ENCODE results near the gene PPP1R9A.
"Not testable (repeated sequence)": the region's sequence is repeated elsewhere in the genome, so short reads cannot be mapped to it uniquely, and the experiment has no call there.

The PPP1R9A gene

GRCh38 chr7:94999601-95000000 lies 92.2 kb downstream of the PPP1R9A start:
- CTCF ChIA-PET; H3K36me3 ChIP-seq (ENCODE audit: control insufficient read depth in 2 of 2, insufficient read depth in 1 of 2, low read length in 2 of 2); H3K9me3 ChIP-seq (ENCODE audit: control insufficient read depth, insufficient read depth, low read depth, low read length); H3K27ac ChIP-seq (ENCODE audit: extremely low read depth, low read depth, low read length); POLR2A ChIA-PET; H3K4me3 ChIP-seq (ENCODE audit: low read depth, low read length); H3K4me1 ChIP-seq (ENCODE audit: control insufficient read depth, insufficient read depth, low read length): not testable (repeated sequence)
- 0 out of 2 replicates have a peak, but pooled peaks have one; percentile 17 for TF ChIP-seq ZBTB1 (tag by site-specific recombination; IDR thresholded peaks at IDR 0.05)
- TF ChIP-seq ZNF791 (tag by site-specific recombination; IDR thresholded peaks at IDR 0.05), result peak; percentile 62; the same call in 1 of the 2 replicates
- TF ChIP-seq ZNF121 (tag by site-specific recombination; IDR thresholded peaks at IDR 0.05), result 0 out of 2 replicates have a peak, but pooled peaks have one; percentile 23
- peak; percentile 48; the same call in 1 of the 2 replicates for TF ChIP-seq ZNF560 (tag by site-specific recombination; IDR thresholded peaks at IDR 0.05; ENCODE audit: borderline replicate concordance)
- TF ChIP-seq ZNF202 (tag by site-specific recombination; IDR thresholded peaks at IDR 0.05; ENCODE audit: borderline replicate concordance), result peak; percentile 78; the same call in 1 of the 2 replicates
- peak; percentile 68; the same call in 1 of the 2 replicates for TF ChIP-seq ZNF433 (tag by site-specific recombination; IDR thresholded peaks at IDR 0.05; ENCODE audit: low read depth)
- peak; percentile 57; the same call in 1 of the 2 replicates for TF ChIP-seq ZNF558 (tag by site-specific recombination; IDR thresholded peaks at IDR 0.05)
- 0 out of 2 replicates have a peak, but pooled peaks have one; percentile 18 for TF ChIP-seq ZBTB21 (tag by site-specific recombination; IDR thresholded peaks at IDR 0.05)
- TF ChIP-seq ZBTB8A (tag by site-specific recombination; IDR thresholded peaks at IDR 0.05), result peak; percentile 69
- 0 out of 2 replicates have a peak, but pooled peaks have one; percentile 38 for TF ChIP-seq ZNF530 (tag by site-specific recombination; IDR thresholded peaks at IDR 0.05; ENCODE audit: low read depth)
- TF ChIP-seq ZNF138 (tag by site-specific recombination; IDR thresholded peaks at IDR 0.05; ENCODE audit: borderline replicate concordance), result peak; percentile 50; the same call in 1 of the 2 replicates
- TF ChIP-seq AEBP2 (tag by site-specific recombination; IDR thresholded peaks at IDR 0.05; ENCODE audit: borderline replicate concordance), result peak; percentile 85; the same call in 1 of the 2 replicates
- peak; percentile 92 for TF ChIP-seq ZNF394 (tag by site-specific recombination; IDR thresholded peaks at IDR 0.05; ENCODE audit: borderline replicate concordance)
- TF ChIP-seq ZNF266 (tag by site-specific recombination; IDR thresholded peaks at IDR 0.05; ENCODE audit: low read depth), result peak; percentile 61; the same call in 1 of the 2 replicates
- peak; percentile 89 for TF ChIP-seq ZNF555 (tag by site-specific recombination; conservative IDR thresholded peaks at IDR 0.05)
- 0 out of 2 replicates have a peak, but pooled peaks have one; percentile 21 for TF ChIP-seq ZNF629 (tag by site-specific recombination; IDR thresholded peaks at IDR 0.05)
- TF ChIP-seq ZNF518A (tag by site-specific recombination; conservative IDR thresholded peaks at IDR 0.05; ENCODE audit: low read depth), result peak; percentile 89
- TF ChIP-seq ZNF341 (tag by site-specific recombination; IDR thresholded peaks at IDR 0.05; ENCODE audit: low read depth), result peak; percentile 24; the same call in 1 of the 2 replicates
- TF ChIP-seq ZXDB (tag by site-specific recombination; IDR thresholded peaks at IDR 0.05), result 0 out of 2 replicates have a peak, but pooled peaks have one; percentile 45
- peak; percentile 35 for TF ChIP-seq ZNF654 (tag by site-specific recombination; IDR thresholded peaks at IDR 0.05; ENCODE audit: low read depth)
- peak; percentile 88; the same call in 1 of the 2 replicates for TF ChIP-seq ZNF19 (tag by site-specific recombination; IDR thresholded peaks at IDR 0.05; ENCODE audit: low read depth)
- peak; percentile 67; the same call in 1 of the 2 replicates for TF ChIP-seq ZNF292 (tag by site-specific recombination; IDR thresholded peaks at IDR 0.05; ENCODE audit: borderline replicate concordance, low read depth)
- peak; percentile 75 for TF ChIP-seq ZNF623 (tag by site-specific recombination; IDR thresholded peaks at IDR 0.05)
- peak; percentile 10 for TF ChIP-seq ZNF529 (tag by site-specific recombination; IDR thresholded peaks at IDR 0.05; ENCODE audit: insufficient replicate concordance)
- peak; percentile 69; the same call in 1 of the 2 replicates for TF ChIP-seq ZNF580 (tag by site-specific recombination; IDR thresholded peaks at IDR 0.05)
- peak; percentile 65; the same call in 1 of the 2 replicates for TF ChIP-seq REST (tag by site-specific recombination; IDR thresholded peaks at IDR 0.05)
- peak; percentile 62 for TF ChIP-seq ZNF664 (tag by site-specific recombination; IDR thresholded peaks at IDR 0.05)
- TF ChIP-seq ZNF510 (tag by site-specific recombination; IDR thresholded peaks at IDR 0.05; ENCODE audit: insufficient replicate concordance), result peak; percentile 41
